HG02970 (cell line): ENCODE data around the gene RPL7L1.

Experiments used
- ATAC-seq: cut with Tn5 transposase; IDR thresholded peaks from one replicate; pipeline ENCODE4 v1.9.1; 2021; ENCODE audit warnings: mild to moderate bottlenecking, moderate library complexity, moderate number of reproducible peaks; ENCODE audit not compliant: unreplicated experiment, low FRiP score

The RPL7L1 gene

DNA sequence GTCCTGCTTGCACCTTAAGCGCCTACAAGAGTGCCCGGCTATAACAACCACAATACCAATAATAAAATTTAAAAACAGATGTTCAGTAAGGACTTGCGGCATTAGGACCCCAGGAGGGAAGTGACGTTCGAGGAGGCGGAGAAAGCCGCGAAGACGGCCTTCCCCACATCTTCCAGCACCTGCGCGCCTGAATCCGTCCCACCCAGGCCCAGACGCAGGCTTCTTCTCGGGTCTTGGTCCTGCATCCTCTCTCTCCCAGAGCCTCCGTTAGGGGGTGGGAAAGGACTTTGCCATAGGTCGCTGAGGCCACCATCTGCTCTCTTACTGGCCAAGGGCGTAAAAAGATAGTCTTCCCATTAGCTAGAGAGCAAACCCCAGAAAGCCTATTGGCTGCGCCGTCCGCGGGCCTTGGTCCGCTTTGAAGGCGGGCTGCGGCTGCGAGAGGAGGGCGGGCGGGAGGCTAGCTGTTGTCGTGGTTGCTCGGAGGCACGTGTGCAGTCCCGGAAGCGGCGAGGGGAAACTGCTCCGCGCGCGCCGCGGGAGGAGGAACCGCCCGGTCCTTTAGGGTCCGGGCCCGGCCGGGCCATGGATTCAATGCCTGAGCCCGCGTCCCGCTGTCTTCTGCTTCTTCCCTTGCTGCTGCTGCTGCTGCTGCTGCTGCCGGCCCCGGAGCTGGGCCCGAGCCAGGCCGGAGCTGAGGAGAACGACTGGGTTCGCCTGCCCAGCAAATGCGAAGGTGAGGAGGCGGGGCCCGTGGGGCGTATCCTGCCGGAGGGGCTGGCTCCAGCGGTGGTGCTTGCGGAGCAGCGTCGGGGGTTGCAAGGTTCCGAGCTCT is 49.8 kb downstream of the RPL7L1 start, which contains the start of gene CNPY3:
CNPY3 (plus strand) TSS at position 495 of the 835 bp plus-strand sequence; CDS start at position 586, 91 bp downstream.
- peak; percentile 70 for ATAC-seq

DNA sequence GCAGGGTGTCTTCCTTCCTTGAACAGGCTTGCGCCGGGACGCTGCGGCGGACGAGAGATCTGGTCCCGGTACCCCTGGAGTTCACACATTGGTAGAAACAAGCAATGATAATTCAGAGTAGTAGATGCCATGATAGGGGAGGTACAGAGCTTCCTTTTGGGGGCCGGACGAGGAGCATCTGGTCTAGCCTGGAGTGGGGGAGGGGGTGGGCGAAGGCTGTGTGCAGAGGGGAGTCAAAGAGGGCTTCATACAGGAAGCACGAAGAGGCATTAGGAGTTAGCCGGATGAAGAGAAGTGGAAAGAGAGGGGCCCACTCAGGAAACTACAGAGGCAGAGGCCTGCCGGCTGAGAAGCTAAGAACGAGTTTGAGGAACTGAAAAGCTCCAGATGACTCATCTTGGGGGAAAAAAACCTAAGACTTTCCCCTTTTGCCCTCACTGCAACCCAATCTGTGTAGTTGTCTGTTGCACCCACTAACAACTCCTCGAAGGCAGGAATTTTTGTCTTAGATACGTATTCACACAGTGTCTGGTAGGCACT is 50.5 kb downstream of the RPL7L1 start:
- ATAC-seq: peak; percentile 49

DNA sequence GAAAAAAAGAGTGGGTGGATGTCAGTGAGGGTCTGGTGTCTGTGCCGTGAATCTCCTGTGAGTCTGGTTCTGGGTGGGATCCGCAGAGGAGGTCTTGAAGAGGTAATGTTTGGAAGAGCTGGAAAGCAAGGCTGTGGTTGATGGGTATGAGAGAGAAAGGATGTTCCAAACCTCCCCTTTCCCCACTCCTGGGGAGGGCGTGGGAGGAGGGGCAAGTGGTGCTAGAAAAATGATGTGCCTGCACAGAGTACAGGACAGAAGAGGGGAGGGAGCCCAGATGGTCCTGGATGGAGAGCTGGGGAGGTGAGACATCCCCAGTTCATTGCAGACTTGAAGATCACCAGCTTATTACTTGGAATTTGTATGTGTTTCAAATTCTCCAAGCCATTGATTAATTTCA is 53.0 kb downstream of the RPL7L1 start:
- no peak for ATAC-seq

DNA sequence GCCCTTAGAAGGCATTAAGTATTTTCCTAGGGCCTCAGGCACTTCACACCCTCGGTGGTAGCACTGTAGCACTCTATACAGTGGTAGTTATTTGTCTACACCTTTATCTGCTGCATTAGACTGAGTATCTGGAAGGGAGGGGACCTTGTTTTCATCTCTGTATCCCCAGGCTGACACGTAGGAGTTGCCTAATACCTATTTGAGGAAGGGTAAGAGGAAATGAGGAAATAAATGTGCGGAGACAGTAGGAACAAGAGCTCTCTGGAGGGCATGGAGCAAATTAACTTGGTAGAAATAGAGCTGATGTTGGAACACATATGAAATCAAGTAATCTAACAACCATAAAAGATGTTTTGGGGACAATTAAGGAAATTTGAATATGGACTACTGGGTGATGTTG is 53.8 kb downstream of the RPL7L1 start:
- no peak for ATAC-seq

DNA sequence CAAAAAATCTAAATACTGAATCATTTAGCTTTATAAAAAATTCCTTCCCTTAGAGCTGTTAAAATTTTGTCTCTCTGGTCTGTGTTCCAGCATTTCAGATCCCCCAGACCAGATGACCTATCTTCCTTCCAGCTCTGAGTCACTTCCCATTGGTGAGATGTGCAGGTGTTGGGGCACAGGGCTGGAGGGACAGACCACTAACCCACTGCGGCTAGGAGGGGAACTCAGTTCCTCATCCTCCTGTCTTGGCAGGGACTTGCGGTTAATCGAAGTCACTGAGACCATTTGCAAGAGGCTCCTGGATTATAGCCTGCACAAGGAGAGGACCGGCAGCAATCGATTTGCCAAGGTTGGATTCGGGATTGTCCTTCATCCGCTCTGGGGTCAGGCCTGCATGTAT is 55.9 kb downstream of the RPL7L1 start:
- ATAC-seq: no peak

DNA sequence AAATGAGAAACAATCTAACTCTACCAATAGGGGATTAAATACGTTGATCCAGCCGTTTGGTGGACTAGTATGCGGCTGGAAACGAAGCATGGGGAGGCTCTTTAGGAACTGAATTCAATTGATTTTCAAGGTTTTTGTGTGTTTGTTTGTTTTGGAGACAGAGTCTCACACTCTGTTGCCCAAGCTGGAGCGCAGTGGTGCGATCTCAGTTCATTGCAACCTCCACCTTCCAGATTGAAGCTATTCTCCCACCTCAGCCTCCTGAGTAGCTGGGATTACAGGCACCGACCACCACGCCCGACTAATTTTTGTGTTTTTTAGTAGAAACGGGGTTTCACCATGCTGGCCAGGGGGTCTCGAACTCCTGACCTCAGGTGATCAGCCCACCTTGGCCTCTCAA is 57.0 kb downstream of the RPL7L1 start:
- ATAC-seq: no peak

DNA sequence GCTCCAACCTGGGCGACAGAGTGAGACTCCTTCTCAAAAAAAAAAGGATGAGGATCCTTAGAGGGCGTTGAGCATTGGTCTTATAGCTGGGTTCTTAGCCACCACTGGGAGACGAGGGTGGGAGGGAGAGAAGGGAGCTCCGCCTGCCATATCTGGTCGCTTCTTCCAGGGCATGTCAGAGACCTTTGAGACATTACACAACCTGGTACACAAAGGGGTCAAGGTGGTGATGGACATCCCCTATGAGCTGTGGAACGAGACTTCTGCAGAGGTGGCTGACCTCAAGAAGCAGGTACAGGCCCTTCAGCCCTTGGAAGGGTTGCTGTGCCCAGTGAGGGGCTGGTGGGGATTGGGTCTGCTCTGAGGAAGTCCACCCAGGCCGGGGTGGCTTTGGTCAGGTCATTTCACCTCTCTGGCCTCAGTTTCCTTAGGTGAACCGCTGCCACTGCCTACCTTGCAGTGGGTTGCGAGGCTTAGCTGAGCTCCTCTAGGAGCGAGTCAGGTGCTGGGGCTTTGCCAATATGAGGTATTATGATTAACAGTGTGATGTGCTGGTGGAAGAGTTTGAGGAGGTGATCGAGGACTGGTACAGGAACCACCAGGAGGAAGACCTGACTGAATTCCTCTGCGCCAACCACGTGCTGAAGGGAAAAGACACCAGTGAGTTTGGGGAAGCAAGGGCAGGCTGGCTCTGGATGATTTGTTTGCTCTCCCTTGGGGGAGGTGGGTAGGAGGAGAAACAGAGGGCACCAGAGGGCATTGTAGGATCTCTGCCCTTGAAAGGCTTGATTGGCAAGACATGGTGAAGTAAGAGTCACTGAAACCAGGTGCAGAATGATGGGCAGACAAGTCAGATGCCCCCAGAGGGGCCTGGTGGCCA is 58.4 kb downstream of the RPL7L1 start:
- no peak for ATAC-seq

DNA sequence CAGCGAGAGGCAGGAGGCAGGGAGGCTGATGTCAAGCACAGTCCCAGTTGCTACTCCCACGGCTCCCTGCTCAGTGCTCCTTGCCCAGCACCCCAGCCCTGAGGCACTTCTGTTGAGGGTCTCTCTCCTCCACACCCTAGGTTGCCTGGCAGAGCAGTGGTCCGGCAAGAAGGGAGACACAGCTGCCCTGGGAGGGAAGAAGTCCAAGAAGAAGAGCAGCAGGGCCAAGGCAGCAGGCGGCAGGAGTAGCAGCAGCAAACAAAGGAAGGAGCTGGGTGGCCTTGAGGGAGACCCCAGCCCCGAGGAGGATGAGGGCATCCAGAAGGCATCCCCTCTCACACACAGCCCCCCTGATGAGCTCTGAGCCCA is 59.0 kb downstream of the RPL7L1 start:
- ATAC-seq: no peak

DNA sequence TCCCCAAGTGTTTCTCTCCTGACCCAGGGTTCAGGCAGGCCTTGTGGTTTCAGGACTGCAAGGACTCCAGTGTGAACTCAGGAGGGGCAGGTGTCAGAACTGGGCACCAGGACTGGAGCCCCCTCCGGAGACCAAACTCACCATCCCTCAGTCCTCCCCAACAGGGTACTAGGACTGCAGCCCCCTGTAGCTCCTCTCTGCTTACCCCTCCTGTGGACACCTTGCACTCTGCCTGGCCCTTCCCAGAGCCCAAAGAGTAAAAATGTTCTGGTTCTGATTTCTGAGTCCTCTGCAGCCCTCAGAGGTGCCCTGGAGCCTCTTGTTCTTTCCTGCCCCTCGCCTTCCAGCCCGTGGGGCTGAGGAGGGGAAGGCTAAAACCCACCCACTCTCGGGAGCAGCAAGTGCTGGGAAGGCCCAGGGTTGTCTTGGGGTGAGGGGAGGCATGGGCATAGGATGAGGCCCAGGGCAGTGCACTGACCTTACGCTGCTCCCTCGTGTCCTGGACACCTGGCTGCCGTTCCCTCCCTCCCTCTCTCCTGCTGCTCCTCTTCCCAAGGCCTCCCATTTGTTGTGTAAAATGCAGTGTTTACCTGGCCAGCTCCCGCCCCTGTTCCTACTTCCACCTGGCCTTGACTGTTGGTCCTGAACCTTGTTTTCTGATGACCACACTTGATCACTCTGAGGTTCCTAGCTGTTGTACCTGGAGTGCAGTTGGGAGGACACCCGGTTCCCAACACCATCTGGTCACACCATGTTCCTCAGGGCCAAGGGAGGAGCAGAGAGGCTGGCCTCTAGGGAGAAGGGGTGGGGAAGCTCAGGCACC is 59.8 kb downstream of the RPL7L1 start:
- no peak for ATAC-seq
